ENCODE measurements around the gene FBXL4. TPM values are rescaled to one million over a fixed set of nuclear protein-coding genes. Genes with fewer than 3 reads are reported as not detected.

The FBXL4 gene
- total RNA-seq, 1 donor from 2014 or later: 14.4 TPM

DNA sequence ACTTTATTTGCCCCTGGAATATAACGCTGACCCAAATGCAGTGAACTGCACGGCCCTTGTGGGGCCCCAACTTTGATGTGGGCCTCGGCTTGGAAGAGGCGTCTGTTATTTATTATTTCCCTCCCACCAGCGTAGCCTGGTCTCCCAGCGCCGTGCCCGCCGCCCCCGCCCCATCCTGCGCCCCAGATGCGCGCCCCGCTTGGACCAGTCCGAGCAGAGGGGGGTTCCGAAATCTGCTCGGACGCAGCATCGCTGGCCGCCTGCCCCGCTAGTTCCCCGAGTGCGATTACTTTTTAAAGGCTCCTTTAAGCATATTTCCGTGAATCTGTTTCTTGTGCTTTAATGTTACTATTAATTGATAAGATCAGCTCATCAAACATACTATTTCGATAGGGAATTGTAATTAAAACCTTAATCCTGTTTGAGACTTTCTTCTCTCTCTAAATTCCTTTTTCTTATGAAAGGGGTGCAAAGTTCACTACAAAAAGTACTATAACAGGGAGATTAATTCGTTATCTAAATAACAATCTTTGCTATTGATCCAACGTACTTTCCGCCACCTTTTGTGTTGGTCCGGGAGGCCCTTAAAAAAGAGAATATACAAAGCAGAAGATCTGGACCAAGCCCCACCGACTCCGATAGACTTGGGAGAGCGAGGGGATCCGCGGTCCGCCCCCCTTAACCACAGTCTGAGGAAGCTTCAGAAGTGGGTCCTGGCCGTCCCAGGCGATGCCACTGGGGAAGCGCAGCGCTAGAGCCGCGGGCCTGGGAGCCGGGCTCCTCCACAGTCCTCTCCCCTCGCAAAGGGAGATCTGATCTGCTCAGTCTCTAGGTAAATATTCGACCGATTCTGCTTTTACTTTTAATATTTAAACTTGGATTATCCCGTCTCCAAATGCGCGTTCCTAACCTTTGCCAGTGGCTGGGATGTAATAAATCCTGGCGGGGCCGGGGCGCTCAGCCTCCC, 103.2 kb downstream of the FBXL4 start:
- peak overlapping the region; percentile 20 for H3K27ac Mint-ChIP-seq (ENCODE audit: unreplicated experiment)
- peaks cover 3% of the 10 kb centered on the region for H3K36me3 Mint-ChIP-seq (ENCODE audit: low read depth)
- H3K27me3 Mint-ChIP-seq (ENCODE audit: low read depth): peaks cover 73% of the 10 kb centered on the region
- peaks cover 14% of the 10 kb centered on the region for H3K4me1 Mint-ChIP-seq (ENCODE audit: low read depth)
- TF ChIP-seq, protein P1, sequence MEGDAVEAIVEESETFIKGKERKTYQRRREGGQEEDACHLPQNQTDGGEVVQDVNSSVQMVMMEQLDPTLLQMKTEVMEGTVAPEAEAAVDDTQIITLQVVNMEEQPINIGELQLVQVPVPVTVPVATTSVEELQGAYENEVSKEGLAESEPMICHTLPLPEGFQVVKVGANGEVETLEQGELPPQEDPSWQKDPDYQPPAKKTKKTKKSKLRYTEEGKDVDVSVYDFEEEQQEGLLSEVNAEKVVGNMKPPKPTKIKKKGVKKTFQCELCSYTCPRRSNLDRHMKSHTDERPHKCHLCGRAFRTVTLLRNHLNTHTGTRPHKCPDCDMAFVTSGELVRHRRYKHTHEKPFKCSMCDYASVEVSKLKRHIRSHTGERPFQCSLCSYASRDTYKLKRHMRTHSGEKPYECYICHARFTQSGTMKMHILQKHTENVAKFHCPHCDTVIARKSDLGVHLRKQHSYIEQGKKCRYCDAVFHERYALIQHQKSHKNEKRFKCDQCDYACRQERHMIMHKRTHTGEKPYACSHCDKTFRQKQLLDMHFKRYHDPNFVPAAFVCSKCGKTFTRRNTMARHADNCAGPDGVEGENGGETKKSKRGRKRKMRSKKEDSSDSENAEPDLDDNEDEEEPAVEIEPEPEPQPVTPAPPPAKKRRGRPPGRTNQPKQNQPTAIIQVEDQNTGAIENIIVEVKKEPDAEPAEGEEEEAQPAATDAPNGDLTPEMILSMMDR (IDR thresholded peaks at IDR 0.05): no peak
- DNase-seq (ENCODE audit: low spot score): no peak
- peak overlapping the region; percentile 40 for H3K4me3 Mint-ChIP-seq (ENCODE audit: unreplicated experiment)
- H3K9me3 Mint-ChIP-seq (ENCODE audit: low read depth): no peaks in the 10 kb centered on the region

DNA sequence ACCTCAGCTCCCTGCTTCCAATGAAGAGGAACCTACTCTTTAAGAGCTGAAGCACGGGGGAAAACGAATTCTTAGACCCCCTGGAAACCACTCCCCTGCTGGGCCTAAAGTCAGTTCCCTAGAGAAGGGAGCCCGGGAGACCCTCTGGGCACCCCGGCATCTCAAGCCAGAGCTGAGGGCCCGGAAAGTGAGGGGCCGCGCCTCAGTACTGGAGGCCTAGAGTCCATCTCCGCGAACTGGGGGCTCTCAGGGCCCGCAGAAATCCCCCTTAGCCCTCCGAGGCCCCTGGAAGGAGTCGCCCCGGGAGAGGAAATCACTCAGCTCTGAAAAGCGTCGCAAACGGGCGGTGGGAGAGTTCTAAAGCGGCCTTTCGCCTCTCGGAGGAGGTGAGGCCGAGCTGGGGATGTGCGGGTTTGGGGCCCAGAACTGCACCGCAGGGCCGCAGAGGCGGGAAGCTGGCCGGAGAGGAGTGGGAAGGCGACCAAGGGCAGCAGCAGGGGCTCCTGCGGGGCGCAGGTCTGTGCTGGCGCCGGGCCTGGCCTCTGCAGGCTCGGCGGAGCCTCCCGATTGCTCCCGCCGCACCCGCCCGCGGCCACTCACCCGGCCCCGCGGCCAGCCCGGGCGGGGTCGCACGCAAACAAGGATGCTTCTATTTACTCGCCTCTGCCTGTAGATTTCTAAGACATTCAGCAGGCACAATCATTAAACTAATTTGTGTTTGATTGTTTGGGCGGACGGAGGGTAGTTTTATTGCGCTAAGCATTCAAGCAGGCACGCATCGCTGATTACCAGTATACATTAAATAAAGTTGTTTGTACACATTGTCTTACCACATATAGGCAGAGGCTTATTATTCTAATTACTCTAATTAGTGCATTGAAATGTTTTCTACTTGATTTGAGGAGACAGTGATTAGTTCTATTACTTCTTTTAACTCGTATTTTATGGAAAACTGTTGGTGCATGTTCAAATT, 104.2 kb downstream of the FBXL4 start:
- no peak overlapping the region for H3K27ac Mint-ChIP-seq (ENCODE audit: unreplicated experiment)
- H3K36me3 Mint-ChIP-seq (ENCODE audit: low read depth): no peaks in the 10 kb centered on the region
- H3K4me3 Mint-ChIP-seq (ENCODE audit: unreplicated experiment): no peak overlapping the region
- H3K27me3 Mint-ChIP-seq (ENCODE audit: low read depth): peaks cover 73% of the 10 kb centered on the region
- no peaks in the 10 kb centered on the region for H3K9me3 Mint-ChIP-seq (ENCODE audit: low read depth)
- TF ChIP-seq, protein P1 (IDR thresholded peaks at IDR 0.05): no peak
- no peak for DNase-seq (ENCODE audit: low spot score)
- peaks cover 14% of the 10 kb centered on the region for H3K4me1 Mint-ChIP-seq (ENCODE audit: low read depth)

DNA sequence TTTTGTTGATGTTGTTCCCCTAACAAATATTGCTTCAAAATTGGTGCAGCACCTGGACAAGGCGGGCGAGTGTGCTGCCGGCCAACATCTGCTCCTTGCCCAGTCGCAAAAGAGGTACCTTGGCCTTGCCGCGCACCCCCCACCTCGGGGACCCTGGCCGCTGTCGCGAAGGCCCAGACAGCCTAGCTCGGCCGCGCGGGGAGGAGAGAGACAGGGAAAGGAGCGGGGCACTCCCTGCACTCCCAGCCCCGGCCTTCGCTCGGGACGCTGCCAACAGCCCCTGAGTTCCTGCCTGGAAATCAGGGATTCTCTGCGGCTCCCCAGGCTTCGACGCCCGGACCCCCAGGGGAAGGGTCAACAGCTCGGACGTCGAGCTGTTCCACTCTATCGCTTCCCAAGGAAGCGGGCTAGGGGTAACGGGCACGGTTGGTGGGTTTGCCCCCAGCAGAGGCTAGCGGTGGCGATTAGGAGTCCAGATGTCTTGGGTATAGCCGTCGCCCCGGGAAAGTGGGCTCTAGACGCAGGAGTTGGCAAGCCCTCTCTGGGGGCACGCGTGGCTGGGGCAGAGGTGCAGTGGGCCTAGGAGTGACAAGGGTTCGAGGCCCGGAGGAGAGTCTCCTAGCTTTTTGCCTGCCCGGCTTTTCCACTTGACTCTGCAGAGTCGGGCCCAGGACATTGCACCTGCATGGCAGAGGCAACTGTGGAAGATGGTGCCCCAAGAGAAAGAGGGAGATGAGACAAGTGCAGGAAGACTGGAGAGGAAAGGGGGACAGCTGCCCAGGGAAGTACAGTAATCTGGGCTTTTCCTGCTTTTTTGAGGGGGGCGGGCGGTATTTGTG, 105.2 kb downstream of the FBXL4 start:
- peaks cover 14% of the 10 kb centered on the region for H3K4me1 Mint-ChIP-seq (ENCODE audit: low read depth)
- H3K27me3 Mint-ChIP-seq (ENCODE audit: low read depth): peaks cover 79% of the 10 kb centered on the region
- no peak for DNase-seq (ENCODE audit: low spot score)
- no peak overlapping the region for H3K27ac Mint-ChIP-seq (ENCODE audit: unreplicated experiment)
- TF ChIP-seq, protein P1 (IDR thresholded peaks at IDR 0.05): no peak
- no peak overlapping the region for H3K4me3 Mint-ChIP-seq (ENCODE audit: unreplicated experiment)
- H3K9me3 Mint-ChIP-seq (ENCODE audit: low read depth): no peaks in the 10 kb centered on the region
- no peaks in the 10 kb centered on the region for H3K36me3 Mint-ChIP-seq (ENCODE audit: low read depth)

DNA sequence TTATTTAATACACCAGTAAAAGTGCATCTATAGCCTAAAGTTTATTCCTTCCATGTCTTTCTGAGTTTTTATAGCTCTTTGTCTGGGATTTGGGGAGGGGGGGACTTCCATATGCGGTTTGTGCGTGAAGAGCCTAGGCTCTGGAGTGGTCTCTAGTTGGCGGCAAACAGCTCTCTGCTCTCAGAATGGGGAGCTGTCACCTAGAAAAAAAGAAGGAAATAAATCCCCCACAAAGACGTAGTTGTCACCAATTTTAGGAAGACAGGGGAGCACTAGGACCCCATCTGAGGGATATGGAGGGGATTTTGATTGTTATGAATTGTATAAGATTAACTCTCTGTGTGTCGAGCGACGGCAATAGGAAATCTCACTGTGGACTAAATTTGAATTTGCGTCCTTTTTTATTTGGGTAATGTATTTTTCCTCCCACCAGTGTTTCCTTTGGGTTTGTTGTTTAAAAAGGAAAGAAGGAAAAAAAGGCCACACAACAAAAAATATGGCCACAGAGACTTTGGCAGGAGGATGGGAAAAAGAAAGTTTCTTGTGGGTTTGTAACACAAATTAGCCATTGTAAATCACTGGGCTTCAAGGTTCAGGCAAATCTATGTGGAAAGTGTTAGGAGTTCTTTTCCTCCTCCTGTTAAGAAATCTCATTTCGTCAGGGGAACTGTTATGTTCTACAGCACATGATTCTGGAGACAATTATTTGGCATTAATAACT, 106.0 kb downstream of the FBXL4 start:
- peaks cover 80% of the 10 kb centered on the region for H3K27me3 Mint-ChIP-seq (ENCODE audit: low read depth)
- H3K27ac Mint-ChIP-seq (ENCODE audit: unreplicated experiment): no peak overlapping the region
- DNase-seq (ENCODE audit: low spot score): no peak
- H3K4me1 Mint-ChIP-seq (ENCODE audit: low read depth): peaks cover 14% of the 10 kb centered on the region
- H3K9me3 Mint-ChIP-seq (ENCODE audit: low read depth): no peaks in the 10 kb centered on the region
- no peaks in the 10 kb centered on the region for H3K36me3 Mint-ChIP-seq (ENCODE audit: low read depth)
- no peak overlapping the region for H3K4me3 Mint-ChIP-seq (ENCODE audit: unreplicated experiment)
- TF ChIP-seq, protein P1 (IDR thresholded peaks at IDR 0.05): no peak

Data from chondrocyte (in vitro differentiated cells).